ENCODE results near the gene FSCN2.
"Not testable (repeated sequence)": the region's sequence is repeated elsewhere in the genome, so short reads cannot be mapped to it uniquely, and the experiment has no call there.

Gene FSCN2

DNA sequence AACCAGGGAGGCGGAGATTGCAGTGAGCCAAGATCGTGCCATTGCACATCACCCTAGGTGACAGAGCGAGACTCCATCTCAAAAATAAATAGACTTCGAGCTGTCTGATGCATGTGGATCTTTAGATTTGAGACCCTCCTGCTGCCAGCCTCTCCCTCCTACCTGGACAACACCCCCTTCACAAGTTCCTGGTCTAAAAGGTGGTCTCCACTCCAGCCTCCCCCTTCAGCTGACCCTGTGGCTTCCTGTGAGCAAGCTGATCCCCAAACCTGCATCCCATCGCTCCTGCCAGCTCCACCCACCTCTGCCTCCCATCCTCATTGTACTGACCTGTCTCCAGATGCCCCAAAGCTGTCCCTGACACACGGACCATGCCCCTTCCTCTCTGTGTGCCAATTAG lies 51.1 kb downstream of the FSCN2 start:
- no peak for DNase-seq

DNA sequence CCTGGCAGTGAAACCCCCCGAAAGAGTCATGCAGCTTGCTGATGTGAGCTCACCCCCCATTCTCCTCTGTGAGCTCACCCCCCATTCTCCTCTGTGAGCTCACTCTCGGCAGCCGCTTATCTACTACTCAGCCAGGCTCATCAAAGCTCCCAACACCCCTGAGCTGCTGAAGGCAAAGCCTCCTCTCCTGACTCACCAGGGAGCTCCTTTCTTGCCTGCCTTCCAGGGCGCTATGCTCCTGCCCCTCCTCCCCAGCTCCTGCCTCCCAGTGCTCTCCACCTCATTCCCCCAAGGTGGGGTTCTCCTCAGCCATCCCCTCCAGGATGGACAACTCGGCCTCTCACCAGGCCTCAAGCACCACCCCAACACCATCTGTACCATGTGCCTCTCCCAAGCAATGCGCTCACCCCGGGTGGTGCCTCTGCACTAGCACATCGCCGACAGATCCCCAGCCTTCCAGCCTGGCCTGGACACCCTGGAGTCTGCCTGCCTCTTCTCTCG lies 51.7 kb downstream of the FSCN2 start:
- DNase-seq, result no peak

DNA sequence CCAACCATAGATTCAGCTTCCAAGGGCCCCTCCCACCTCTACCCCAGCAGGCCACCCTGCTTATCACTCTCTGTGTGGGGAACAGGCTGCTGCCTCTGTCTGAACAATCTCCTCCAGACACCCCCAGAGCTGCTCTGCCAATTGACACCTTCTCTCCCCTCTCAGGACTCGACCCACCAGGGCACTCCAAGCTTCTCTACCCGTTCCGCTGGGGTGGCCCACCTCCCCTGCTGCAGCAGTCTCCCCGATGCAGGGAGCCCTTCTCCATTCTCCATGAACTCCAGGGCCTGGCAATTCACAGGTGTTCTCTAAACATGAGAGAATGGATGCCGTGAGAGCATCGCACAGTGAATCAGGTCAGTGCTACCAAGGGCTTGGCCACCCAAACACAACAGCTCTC lies 52.3 kb downstream of the FSCN2 start:
- DNase-seq, result no peak

DNA sequence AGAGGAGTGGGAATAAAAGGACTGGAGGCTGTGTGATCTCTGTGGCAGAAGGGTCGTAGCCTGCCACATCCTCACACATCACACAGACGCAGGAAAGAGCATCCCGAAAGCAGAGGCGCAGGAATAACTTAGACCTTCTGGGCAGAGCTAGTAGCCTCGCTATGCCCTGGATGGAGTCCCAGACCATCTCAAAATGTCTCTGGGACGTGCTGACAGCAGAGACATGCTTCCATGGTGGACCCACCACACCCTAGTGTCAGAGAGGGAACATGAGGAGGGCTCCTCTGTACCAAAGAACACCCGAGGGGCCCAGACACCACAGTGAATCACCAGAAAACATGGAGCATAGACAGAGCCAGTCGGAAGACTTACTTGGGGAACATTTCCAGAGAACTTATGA lies 53.6 kb downstream of the FSCN2 start:
- DNase-seq, result no peak

DNA sequence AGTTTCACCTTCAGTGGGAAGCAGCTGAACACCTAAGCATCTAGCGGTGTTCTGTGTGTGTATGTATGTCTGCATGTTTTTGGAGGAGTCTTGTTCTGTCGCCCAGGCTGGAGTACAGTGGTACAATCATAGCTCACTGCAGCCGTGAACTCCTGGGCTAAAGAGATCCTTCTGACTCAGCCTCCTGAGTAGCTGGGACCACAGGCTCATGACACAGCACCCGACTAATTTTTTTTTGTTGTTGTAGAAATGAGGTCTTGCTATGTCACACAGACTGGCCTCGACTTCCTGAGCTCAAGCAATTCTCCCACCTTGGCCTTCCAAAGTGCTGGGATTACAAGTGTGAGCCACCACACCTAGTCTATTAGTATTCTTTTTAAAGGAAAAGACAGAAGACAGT lies 54.2 kb downstream of the FSCN2 start:
- DNase-seq, result no peak

DNA sequence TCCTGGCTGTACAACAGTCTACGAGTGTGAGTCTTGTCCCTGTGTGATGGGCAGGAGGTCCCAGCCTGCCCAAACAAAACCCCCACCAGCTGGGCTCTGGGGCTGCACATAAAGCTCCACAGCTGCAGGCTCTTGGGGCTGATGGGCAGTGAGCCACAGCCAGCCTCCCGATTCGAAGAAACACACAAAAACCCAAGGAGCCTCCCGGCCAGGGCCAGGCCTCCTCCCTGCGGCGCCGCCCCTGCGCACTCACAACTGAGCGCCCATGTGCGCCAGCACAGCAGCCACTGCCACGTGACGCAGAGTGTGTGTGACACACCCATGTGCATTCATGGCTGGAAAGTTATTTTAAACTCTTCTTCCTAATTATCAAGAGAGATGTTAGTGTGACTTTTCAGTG lies 54.6 kb downstream of the FSCN2 start:
- no peak for DNase-seq

DNA sequence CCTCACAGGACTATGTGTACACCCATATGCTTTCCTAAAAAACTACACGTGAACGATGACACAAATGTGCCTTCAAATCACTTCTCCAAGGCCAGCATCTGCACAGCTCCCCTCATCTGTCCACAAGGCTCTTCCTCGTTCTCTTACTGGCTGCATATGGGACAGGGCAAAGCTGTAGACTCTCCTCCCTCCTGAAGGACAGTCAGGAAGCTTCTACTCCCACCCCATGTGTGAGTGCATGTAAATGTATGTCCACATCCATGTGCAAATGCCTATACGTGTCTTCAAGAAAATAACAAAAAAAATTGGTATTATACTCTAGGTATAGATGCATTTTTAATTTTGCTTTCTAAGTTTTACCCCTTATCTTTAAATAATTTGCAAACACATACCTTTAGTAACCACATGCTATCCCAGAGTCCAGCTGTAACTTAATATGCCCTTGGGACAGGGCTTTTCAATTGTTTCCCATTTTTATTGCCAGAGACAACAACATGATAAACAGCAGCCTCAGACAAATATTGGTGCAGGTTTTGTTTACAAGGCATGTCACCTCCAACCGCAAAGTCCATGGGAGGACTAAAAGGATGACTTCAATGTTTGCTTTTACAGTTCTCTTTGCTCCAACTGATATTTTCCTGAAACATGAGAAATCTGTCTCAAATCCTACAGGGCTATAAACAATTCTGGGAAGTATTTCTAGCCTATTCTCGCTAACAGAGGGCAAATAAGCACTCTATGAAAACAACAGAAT lies 55.6 kb downstream of the FSCN2 start:
- no peak for DNase-seq

DNA sequence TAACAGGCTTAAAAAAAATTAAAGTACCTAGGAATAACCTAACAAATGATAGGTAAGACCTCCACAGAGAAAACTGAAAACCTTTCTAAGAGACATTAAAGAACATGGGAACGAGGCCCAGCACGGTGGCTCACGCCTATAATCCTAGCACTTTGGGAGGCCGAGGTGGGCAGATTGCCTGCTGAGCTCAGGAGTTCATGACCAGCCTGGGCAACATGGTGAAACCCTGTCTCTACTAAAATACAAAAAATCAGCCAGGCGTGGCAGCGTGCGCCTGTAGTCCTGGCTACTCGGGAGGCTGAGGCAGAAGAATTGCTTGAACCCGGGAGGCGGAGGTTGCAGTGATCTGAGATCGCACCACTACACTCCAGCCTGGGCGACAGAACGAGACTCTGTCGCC lies 56.6 kb downstream of the FSCN2 start:
- DNase-seq, result not testable (repeated sequence)

DNA sequence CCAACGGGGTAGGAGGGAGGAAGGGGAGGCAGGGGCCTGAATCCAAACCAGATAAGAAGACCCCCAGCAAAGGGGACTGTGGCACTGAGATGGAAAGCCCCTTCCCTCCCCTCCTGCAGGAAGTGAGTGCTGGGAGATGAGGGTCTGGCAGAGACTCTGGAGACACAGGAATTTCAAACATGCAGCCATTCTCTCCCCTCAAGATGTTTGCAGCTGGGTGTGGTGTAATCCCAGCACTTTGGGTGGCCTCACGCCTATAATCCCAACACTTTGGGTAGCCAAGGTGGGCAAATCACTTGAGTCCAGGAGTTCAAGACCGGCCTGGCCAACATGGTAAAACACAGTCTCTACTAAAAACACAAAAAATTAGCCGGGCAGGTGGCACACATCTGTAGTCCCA lies 57.9 kb downstream of the FSCN2 start:
- DNase-seq, result no peak

All from NCI-H1092 (cell line).